HG03460 (cell line): Measurements from ENCODE around the gene HINFP.
"Not testable (repeated sequence)": the region's sequence is repeated elsewhere in the genome, so short reads cannot be mapped to it uniquely, and the experiment has no call there.

ENCODE experiments used
- ATAC-seq: cut with Tn5 transposase; IDR thresholded peaks from one replicate; pipeline ENCODE4 v1.9.1; 2021; ENCODE audit not compliant: unreplicated experiment

The HINFP gene

DNA sequence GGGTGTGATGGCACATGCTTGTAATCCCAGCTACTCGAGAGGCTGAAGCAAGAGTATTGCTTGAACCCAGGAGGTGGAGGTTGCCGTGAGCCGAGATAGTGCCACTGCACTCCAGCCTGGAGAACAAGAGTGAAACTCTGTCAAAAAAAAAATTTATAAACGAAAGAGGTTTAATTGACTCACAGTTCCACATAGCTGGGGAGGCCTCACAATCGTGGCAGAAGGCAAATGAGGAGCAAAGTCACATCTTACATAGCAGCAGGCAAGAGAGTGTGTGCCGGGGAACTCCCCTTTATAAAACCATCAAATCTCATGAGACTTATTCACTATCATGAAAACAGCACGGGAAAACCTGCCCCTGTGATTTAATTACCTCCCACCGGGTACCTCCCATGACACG lies 63.0 kb downstream of the HINFP start:
- not testable (repeated sequence) for ATAC-seq
